Effector memory CD4-positive, alpha-beta T cell (primary cell): Measurements from ENCODE around the gene SMIM22.

ENCODE experiments used
- DNase-seq, 3 donors: peaks; one replicate each; pipeline ENCODE4 v3.0.0-alpha.2; 2020
- H3K27ac ChIP-seq: 2 replicates; pipeline ENCODE4 v1.7.0; 2013; ENCODE audit warnings: mild to moderate bottlenecking, low read length, moderate library complexity; ENCODE audit not compliant: insufficient read depth, poor library complexity, severe bottlenecking
- H3K27me3 ChIP-seq: replicated peaks from 2 replicates; pipeline ENCODE4 v1.7.0; 2013; ENCODE audit warnings: mild to moderate bottlenecking, low read length; ENCODE audit not compliant: insufficient read depth, control insufficient read depth, poor library complexity, severe bottlenecking
- H3K36me3 ChIP-seq: 2 replicates; pipeline ENCODE4 v1.7.0; 2013; ENCODE audit warnings: mild to moderate bottlenecking, low read length, moderate library complexity; ENCODE audit not compliant: control insufficient read depth, insufficient read depth
- H3K4me1 ChIP-seq: 2 replicates; pipeline ENCODE4 v1.7.0; 2013; ENCODE audit warnings: low read length, mild to moderate bottlenecking; ENCODE audit not compliant: control insufficient read depth, insufficient read depth, poor library complexity, severe bottlenecking
- H3K4me3 ChIP-seq: 2 replicates; pipeline ENCODE4 v1.7.0; 2013; ENCODE audit warnings: low read length, low read depth, mild to moderate bottlenecking; ENCODE audit not compliant: insufficient read depth, poor library complexity, severe bottlenecking
- H3K9me3 ChIP-seq: 2 replicates; pipeline ENCODE4 v1.7.0; 2013; ENCODE audit warnings: mild to moderate bottlenecking, low read length, moderate library complexity; ENCODE audit not compliant: control insufficient read depth

The SMIM22 gene

GRCh38 chr16:4754865-4755264 lies 40.3 kb upstream of the SMIM22 start:
- H3K4me1 ChIP-seq, result no peaks in the 10 kb centered on the region
- no peaks in the 10 kb centered on the region for H3K9me3 ChIP-seq
- H3K27me3 ChIP-seq, result no peaks in the 10 kb centered on the region
- no peak overlapping the region for H3K4me3 ChIP-seq
- no peak for DNase-seq
- H3K27ac ChIP-seq, result no peak overlapping the region
- H3K36me3 ChIP-seq, result peaks cover 62% of the 10 kb centered on the region

DNA sequence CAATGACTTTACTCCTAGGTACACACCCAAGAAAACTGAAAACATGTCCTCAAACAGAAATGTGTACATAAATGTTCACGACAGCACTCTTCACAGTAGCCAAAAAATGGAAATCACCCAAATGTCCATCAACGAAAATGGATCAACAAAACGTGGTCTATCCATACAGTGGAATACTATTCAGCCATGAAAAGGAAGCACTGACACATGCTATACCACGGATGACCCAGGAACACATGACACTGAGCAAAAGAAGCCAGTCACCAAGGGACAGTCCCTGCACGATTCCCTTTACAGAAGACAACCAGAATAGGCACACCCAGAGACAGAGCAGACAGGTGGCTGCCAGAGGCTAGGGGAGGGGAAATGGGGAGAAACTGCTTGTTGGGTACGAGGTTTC lies 39.5 kb upstream of the SMIM22 start:
- DNase-seq, result no peak
- H3K9me3 ChIP-seq, result no peaks in the 10 kb centered on the region
- no peak overlapping the region for H3K4me3 ChIP-seq
- no peaks in the 10 kb centered on the region for H3K27me3 ChIP-seq
- peaks cover 69% of the 10 kb centered on the region for H3K36me3 ChIP-seq
- no peak overlapping the region for H3K27ac ChIP-seq
- no peaks in the 10 kb centered on the region for H3K4me1 ChIP-seq

DNA sequence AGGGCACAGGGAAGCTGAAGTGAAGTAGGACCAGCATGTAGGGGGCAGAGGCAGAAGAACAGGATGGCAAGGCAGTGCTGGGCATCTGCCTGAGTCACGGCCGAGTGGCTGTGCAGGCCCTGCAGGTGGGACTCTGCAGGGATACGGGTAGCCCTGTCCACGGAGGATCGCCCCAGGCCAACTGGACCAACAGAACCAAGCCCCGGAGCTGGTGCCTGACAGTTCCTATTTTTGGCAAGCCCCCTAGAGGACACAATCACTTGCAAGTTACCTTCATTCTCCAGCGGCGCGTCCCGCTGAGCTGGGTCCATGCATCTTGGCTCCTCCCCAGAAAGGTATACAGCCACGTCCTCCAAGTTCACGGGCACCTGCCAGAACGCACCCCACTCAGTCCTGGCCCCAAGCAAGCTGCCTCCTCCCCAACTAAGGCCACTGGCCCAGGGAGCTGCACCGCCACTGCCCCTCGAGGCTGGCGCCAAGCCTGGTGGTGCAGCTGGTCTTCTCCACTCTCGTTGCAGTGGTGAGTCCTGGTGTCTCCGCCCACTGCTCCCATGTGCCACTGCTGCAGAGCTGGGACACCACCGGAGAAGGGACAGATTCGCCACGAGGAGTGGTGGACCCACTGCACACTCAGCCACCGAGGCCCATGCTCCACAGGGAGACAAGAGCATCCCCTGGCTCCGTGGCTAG lies 34.8 kb upstream of the SMIM22 start:
- no peaks in the 10 kb centered on the region for H3K4me1 ChIP-seq
- H3K27me3 ChIP-seq, result no peaks in the 10 kb centered on the region
- H3K4me3 ChIP-seq, result no peak overlapping the region
- H3K36me3 ChIP-seq, result peaks cover 53% of the 10 kb centered on the region
- no peaks in the 10 kb centered on the region for H3K9me3 ChIP-seq
- no peak for DNase-seq
- no peak overlapping the region for H3K27ac ChIP-seq

- peaks cover under 1% of the 10 kb centered on the region for H3K4me1 ChIP-seq
- H3K27me3 ChIP-seq, result no peaks in the 10 kb centered on the region
- H3K36me3 ChIP-seq, result peaks cover 50% of the 10 kb centered on the region
- no peak overlapping the region for H3K27ac ChIP-seq
- no peak for DNase-seq
- no peak overlapping the region for H3K4me3 ChIP-seq
- no peaks in the 10 kb centered on the region for H3K9me3 ChIP-seq
Measured at GRCh38 chr16:4762205-4762604, 33.0 kb upstream of the SMIM22 start.

GRCh38 chr16:4763791-4764190 lies 31.4 kb upstream of the SMIM22 start:
- no peaks in the 10 kb centered on the region for H3K27me3 ChIP-seq
- H3K36me3 ChIP-seq, result peaks cover 39% of the 10 kb centered on the region
- H3K27ac ChIP-seq, result no peak overlapping the region
- H3K4me3 ChIP-seq, result no peak overlapping the region
- no peak for DNase-seq
- H3K4me1 ChIP-seq, result peaks cover 11% of the 10 kb centered on the region
- H3K9me3 ChIP-seq, result no peaks in the 10 kb centered on the region

DNA sequence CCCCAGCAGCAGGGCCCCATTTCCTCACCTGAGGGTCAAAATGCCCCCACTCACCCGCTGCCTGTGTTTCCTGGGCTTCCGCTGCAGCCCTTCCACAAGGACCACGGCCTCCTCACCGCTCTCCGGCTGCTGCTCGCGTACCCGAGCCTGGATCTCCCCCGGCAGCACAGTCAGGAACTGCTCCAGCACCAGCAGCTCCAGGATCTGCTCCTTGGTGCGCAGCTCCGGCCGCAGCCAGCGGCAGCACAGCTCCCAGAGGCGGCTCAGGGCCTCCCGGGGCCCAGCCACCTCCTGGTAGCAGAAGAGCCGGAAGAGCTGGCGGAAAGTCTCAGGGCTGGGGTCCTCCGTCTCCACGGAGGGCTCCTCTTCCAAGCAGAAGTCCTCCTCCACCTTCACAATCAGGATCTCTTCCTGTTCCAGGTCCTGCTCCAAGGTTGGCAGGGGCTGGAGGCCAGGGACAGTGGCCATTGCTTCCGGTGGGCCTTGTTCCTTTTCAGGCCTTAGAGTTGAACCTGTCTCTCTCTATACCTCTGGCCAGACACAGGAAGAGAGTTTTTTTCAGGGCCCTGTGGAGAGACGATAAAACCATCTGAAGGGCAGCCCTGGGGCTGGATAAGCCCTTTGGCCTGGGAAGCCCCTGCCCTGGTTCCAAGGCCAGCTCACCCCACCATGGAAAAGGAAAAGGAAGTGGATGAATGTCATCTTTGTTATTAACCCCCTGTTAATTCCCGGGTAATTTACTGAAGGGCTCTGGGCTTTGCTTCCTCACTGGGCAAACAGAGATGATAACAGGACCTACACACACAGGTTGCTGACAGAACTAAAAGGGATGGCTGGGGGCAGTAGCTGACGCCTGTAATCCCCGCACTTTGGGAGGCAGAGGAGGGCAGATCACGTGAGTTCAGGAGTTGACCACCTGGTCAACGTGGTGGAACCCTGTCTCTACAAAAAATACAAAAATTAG lies 29.4 kb upstream of the SMIM22 start:
- Histone ChIP-seq H3K27me3 (no peaks in the 10 kb centered on the region), H3K9me3 (no peaks in the 10 kb centered on the region), H3K27ac (peak overlapping the region; percentile 71), H3K36me3 (peaks cover 21% of the 10 kb centered on the region), H3K4me3 (peak overlapping the region; percentile 85), H3K4me1 (peaks cover 11% of the 10 kb centered on the region)
- no peak for DNase-seq

DNA sequence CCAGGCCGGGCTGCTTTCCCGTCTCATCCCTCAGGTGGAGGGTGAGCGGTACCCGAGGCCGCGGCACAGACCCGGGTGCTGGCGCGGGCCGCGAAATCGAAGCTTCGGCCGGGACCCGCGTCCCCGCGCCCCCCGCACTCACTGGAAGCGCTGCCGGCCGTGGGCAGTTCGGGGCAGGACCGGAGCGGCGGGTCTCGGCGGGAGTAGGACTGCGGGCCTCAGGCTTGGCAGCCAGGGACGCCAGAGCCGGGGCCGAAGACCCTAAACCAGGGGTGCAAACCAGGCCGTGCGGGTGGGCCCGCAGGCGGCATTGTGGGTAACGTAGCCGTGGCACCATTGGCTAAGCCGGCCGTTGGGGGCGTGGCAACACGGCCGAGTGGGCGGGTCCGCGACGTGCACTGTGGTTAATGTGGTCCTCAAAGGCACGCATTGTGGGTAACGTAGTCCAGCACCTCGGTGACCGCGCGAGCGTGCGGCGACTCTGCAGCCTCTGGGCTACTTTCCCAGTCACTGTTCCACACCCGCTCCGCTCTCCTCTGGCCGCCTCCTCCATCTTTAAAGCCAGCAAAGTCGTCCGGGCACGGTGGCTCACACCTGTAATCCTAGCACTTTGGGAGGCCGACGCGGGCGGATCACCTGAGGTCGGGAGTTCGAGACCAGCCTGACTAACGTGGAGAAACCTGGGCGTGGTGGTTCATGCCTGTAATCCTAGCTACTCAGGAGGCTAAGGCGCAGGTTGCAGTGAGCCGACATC lies 28.1 kb upstream of the SMIM22 start, which contains the start of gene ZNF500:
Gene ZNF500, minus strand, starts transcription at position 288 of the 754 bp plus-strand sequence. CDS start 1,184 bp downstream, outside the sequence.
- no peaks in the 10 kb centered on the region for H3K27me3 ChIP-seq
- peak within 1 kb of the TSS; percentile 85 for H3K4me3 ChIP-seq
- H3K27ac ChIP-seq, result peak within 1 kb of the TSS; percentile 71
- peaks cover 15% of the 10 kb centered on the region for H3K36me3 ChIP-seq
- DNase-seq, result peak; percentile 88 to 91 (median 91)
- no peaks in the 10 kb centered on the region for H3K9me3 ChIP-seq
- peaks cover 11% of the 10 kb centered on the region for H3K4me1 ChIP-seq

GRCh38 chr16:4767872-4768548 lies 27.2 kb upstream of the SMIM22 start:
- no peaks in the 10 kb centered on the region for H3K9me3 ChIP-seq
- H3K4me3 ChIP-seq, result peak overlapping the region; percentile 47
- H3K27me3 ChIP-seq, result no peaks in the 10 kb centered on the region
- peak in 1 of 3 donors; percentile 9 for DNase-seq
- H3K4me1 ChIP-seq, result peaks cover 11% of the 10 kb centered on the region
- peak overlapping the region; percentile 56 for H3K27ac ChIP-seq
- H3K36me3 ChIP-seq, result peaks cover 10% of the 10 kb centered on the region

DNA sequence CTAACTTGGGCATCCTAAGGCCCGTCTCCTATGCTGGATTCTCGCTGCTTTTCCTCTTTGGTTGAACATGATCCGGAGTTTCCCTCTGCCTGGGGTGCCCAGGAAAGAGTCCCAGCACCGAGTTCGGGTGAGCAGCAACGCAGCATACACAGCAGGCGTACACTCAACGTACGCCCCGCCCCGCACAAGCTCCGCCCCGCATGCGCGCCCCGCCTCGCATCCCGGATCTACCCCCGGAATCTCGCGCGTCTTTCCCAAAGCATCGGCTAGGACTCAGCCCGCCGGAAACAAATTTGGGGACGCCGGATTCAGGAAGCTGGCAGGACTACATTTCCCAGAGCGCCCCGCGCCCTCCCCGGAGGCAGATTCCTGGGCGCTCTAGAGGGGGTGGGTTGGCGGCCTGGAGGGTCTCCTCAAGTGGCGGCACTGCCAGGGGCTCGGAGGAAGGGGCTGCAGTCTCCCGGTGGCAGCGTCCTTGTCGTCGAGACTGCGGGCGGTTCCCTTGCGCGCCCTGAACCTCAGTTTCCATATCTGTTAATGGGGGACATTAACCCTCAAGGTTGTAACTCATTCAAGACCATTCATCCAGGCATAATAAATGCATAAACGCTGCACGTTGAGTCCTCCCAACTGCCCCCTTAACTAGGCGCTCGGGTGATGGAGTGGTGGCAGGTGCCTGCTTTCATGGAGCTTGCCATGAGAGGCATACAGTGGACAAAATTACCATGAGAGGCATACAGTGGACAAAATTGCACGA lies 26.4 kb upstream of the SMIM22 start:
- Histone ChIP-seq H3K27me3 (no peaks in the 10 kb centered on the region), H3K9me3 (no peaks in the 10 kb centered on the region), H3K4me3 (peak overlapping the region; percentile 47), H3K36me3 (peaks cover 4% of the 10 kb centered on the region), H3K4me1 (peaks cover 11% of the 10 kb centered on the region), H3K27ac (peak overlapping the region; percentile 56)
- peak; percentile 66 to 76 (median 72) for DNase-seq
